C4-2B (cell line): Measurements from ENCODE around the gene SLC25A44.
A peak's percentile ranks its signal among the peaks of the same experiment; 100 is the strongest.
"Not testable (repeated sequence)": the region's sequence is repeated elsewhere in the genome, so short reads cannot be mapped to it uniquely, and the experiment has no call there.

Source experiments
- H3K27ac ChIP-seq: fragments of 450-650 bp; 2 replicates; pipeline ENCODE4 v1.5.1; 2017
- CTCF ChIP-seq: fragments of 450-650 bp; conservative IDR thresholded peaks from 2 replicates; pipeline ENCODE4 v1.5.1; 2017; ENCODE audit warnings: mild to moderate bottlenecking
- ZFX ChIP-seq: fragments of 450-650 bp; IDR thresholded peaks from 2 replicates; pipeline ENCODE4 v1.6.1; 2017

SLC25A44 gene

GRCh38 chr1:156212833-156213643 lies 19.1 kb downstream of the SLC25A44 start, which contains the start of gene PMF1:
TSS of gene PMF1 (plus strand) at chr1:156213007. CDS start at chr1:156213016, 9 bp downstream.
- peak within 1 kb of the TSS; percentile 92 for H3K27ac ChIP-seq
- TF ChIP-seq ZFX: no peak
- TF ChIP-seq CTCF: no peak

- TF ChIP-seq CTCF: no peak
- TF ChIP-seq ZFX: no peak
- peak overlapping the region; percentile 92 for H3K27ac ChIP-seq
Observed at GRCh38 chr1:156213644-156213966, 19.7 kb downstream of the SLC25A44 start.

GRCh38 chr1:156214024-156214748 lies 20.3 kb downstream of the SLC25A44 start:
- peak overlapping the region; percentile 92 for H3K27ac ChIP-seq
- no peak for TF ChIP-seq ZFX
- TF ChIP-seq CTCF: no peak

- not testable (repeated sequence) for H3K27ac ChIP-seq
Observed at GRCh38 chr1:156216361-156217086, 22.6 kb downstream of the SLC25A44 start.

- peak overlapping the region; percentile 69 for H3K27ac ChIP-seq
- TF ChIP-seq ZFX: no peak
- TF ChIP-seq CTCF: no peak
Observed at GRCh38 chr1:156217871-156218270, 24.0 kb downstream of the SLC25A44 start.

- TF ChIP-seq ZFX (no peak), CTCF (no peak)
- H3K27ac ChIP-seq: no peak overlapping the region
Observed at GRCh38 chr1:156220226-156220625, 26.3 kb downstream of the SLC25A44 start.

GRCh38 chr1:156221986-156222692 lies 28.2 kb downstream of the SLC25A44 start:
- TF ChIP-seq ZFX (no peak), CTCF (no peak)
- no peak overlapping the region for H3K27ac ChIP-seq
